Skin epidermis (tissue), 12 donors: ENCODE measurements around the gene LGSN.
"Not testable (repeated sequence)": the region's sequence is repeated elsewhere in the genome, so short reads cannot be mapped to it uniquely, and the experiment has no call there.

Experiments used
- H3K27ac ChIP-seq, 21 experiments: fragments of 200-600 bp; sonication (generic) in 11 of 21; one replicate each; pipeline ENCODE4 v1.5.0; 2020; ENCODE audit warnings: mild to moderate bottlenecking in 3 of 21, inconsistent platforms in 2 of 21, moderate library complexity in 2 of 21
- H3K4me3 ChIP-seq, 7 experiments: fragments of 200-600 bp; sonication (generic) in 2 of 7; one replicate each; pipeline ENCODE4 v1.5.0; 2020; ENCODE audit warnings: inconsistent platforms in 2 of 7, mild to moderate bottlenecking in 2 of 7, moderate library complexity in 1 of 7

LGSN gene

GRCh38 chr6:63307581-63308246 lies 12.1 kb downstream of the LGSN start:
- Histone ChIP-seq H3K4me3 (no peak overlapping the region), H3K27ac (no peak overlapping the region)

GRCh38 chr6:63306420-63306819 lies 13.4 kb downstream of the LGSN start:
- Histone ChIP-seq H3K27ac (no peak overlapping the region), H3K4me3 (no peak overlapping the region)

GRCh38 chr6:63305277-63305676 lies 14.5 kb downstream of the LGSN start:
- Histone ChIP-seq H3K27ac (no peak overlapping the region), H3K4me3 (no peak overlapping the region)

- no peak overlapping the region for H3K27ac ChIP-seq
- H3K4me3 ChIP-seq, result no peak overlapping the region
These were observed 16.3 kb downstream of the LGSN start for GRCh38 chr6:63303476-63303875.

- no peak overlapping the region for H3K27ac ChIP-seq
- H3K4me3 ChIP-seq, result no peak overlapping the region
These were observed 20.1 kb downstream of the LGSN start for GRCh38 chr6:63299667-63300066.

- Histone ChIP-seq H3K4me3 (no peak overlapping the region), H3K27ac (no peak overlapping the region)
These were observed 24.1 kb downstream of the LGSN start for GRCh38 chr6:63295553-63296194.

GRCh38 chr6:63290492-63291058 lies 29.2 kb downstream of the LGSN start:
- Histone ChIP-seq H3K4me3 (no peak overlapping the region), H3K27ac (no peak overlapping the region)

- Histone ChIP-seq H3K4me3 (no peak overlapping the region), H3K27ac (no peak overlapping the region)
These were observed 30.4 kb downstream of the LGSN start for GRCh38 chr6:63289269-63289872.

- no peak overlapping the region for H3K4me3 ChIP-seq
- no peak overlapping the region for H3K27ac ChIP-seq
These were observed 39.1 kb downstream of the LGSN start for GRCh38 chr6:63280639-63281180.

GRCh38 chr6:63278916-63279315 lies 40.9 kb downstream of the LGSN start:
- Histone ChIP-seq H3K27ac (no peak overlapping the region), H3K4me3 (no peak overlapping the region)

GRCh38 chr6:63275953-63276352 lies 43.8 kb downstream of the LGSN start:
- H3K27ac ChIP-seq, result no peak overlapping the region
- no peak overlapping the region for H3K4me3 ChIP-seq

GRCh38 chr6:63274795-63275430 lies 44.9 kb downstream of the LGSN start:
- H3K4me3 ChIP-seq, H3K27ac ChIP-seq: not testable (repeated sequence)

GRCh38 chr6:63272397-63272796 lies 47.4 kb downstream of the LGSN start:
- H3K4me3 ChIP-seq, result no peak overlapping the region
- H3K27ac ChIP-seq, result no peak overlapping the region

GRCh38 chr6:63269470-63269869 lies 50.3 kb downstream of the LGSN start:
- H3K4me3 ChIP-seq, result no peak overlapping the region

GRCh38 chr6:63268574-63268973 lies 51.2 kb downstream of the LGSN start:
- no peak overlapping the region for H3K27ac ChIP-seq
- H3K4me3 ChIP-seq, result no peak overlapping the region

More at GRCh38 chr6:63269470-63269869, 50.3 kb downstream of the LGSN start:
- H3K27ac ChIP-seq, result no peak overlapping the region

- Histone ChIP-seq H3K4me3 (no peak overlapping the region), H3K27ac (no peak overlapping the region)
These were observed 52.0 kb downstream of the LGSN start for GRCh38 chr6:63267828-63268227.

- H3K27ac ChIP-seq, result no peak overlapping the region
- H3K4me3 ChIP-seq, result no peak overlapping the region
These were observed 52.7 kb downstream of the LGSN start for GRCh38 chr6:63267046-63267445.

GRCh38 chr6:63263444-63263843 lies 56.3 kb downstream of the LGSN start:
- Histone ChIP-seq H3K4me3 (no peak overlapping the region), H3K27ac (no peak overlapping the region)

GRCh38 chr6:63261820-63262219 lies 58.0 kb downstream of the LGSN start:
- Histone ChIP-seq H3K4me3 (no peak overlapping the region), H3K27ac (no peak overlapping the region)

GRCh38 chr6:63259153-63259552 lies 60.6 kb downstream of the LGSN start:
- H3K4me3 ChIP-seq, result no peak overlapping the region
- no peak overlapping the region for H3K27ac ChIP-seq
